Measurements from ENCODE around the gene CLDND2. TPM values are rescaled to one million over a fixed set of nuclear protein-coding genes. Genes with fewer than 3 reads are reported as not detected.

The CLDND2 gene
- total and polyA plus RNA-seq, 2 of the 8 experiments (the other 6 are each of a cell fraction or from before 2014, with no cell fraction given): 0.21 to 0.56 TPM

GRCh38 chr19:51317968-51318367 is 50.8 kb downstream of the CLDND2 start:
- no peak for FAIRE-seq
- DNase-seq (ENCODE audit: low read depth in 1 of 2, low spot score in 2 of 2): no peak
- ChIA-PET CTCF (ENCODE audit: partially characterized antibody) (interaction anchor here (0.6 to 2.2 kb wide), 7 partner anchors 9 to 340 kb away, joined by 3 to 6 read pairs (median 3); no protein-coding TSS in a partner anchor), POLR2A (ENCODE audit: partially characterized antibody) (interaction anchor here (0.6 to 2.4 kb wide), 5 partner anchors 9 to 1383 kb away, joined by 3 to 7 read pairs (median 3); no protein-coding TSS in a partner anchor)
- H4K20me1 ChIP-seq (replicated peaks in 1 of 2; ENCODE audit: control insufficient read depth in 1 of 2, insufficient read depth in 2 of 2, low read length in 2 of 2): peaks cover 4 to 28% of the 10 kb centered on the region in 2 experiments
- no peak overlapping the region for H4K8ac ChIP-seq (ENCODE audit: extremely low read depth, insufficient read depth, low read length)
- H2BK15ac ChIP-seq (ENCODE audit: low read length): no peak overlapping the region
- TF ChIP-seq RBBP5 (IDR thresholded peaks at IDR 0.05; ENCODE audit: borderline replicate concordance, low read depth, low read length): no peak
- TF ChIP-seq SP2 (IDR thresholded peaks at IDR 0.05; ENCODE audit: low read length): no peak
- TF ChIP-seq HDAC2 (IDR thresholded peaks at IDR 0.05; ENCODE audit: borderline replicate concordance in 1 of 2, low read depth in 2 of 2, low read length in 2 of 2): no peak
- no peak for TF ChIP-seq GTF2F1 (IDR thresholded peaks at IDR 0.05; ENCODE audit: borderline replicate concordance, low read depth, low read length)
- no peak for TF ChIP-seq CHD1 (IDR thresholded peaks at IDR 0.05; ENCODE audit: low read depth, low read length)
- TF ChIP-seq CEBPB (IDR thresholded peaks at IDR 0.05; ENCODE audit: low read depth, low read length): no peak
- no peak for TF ChIP-seq SIRT6 (IDR thresholded peaks at IDR 0.05; ENCODE audit: low read length)
- TF ChIP-seq USF2 (IDR thresholded peaks at IDR 0.05; ENCODE audit: low read length): no peak
- H3K79me1 ChIP-seq (ENCODE audit: low read depth, low read length): peaks cover 14% of the 10 kb centered on the region
- no peak overlapping the region for H2BK20ac ChIP-seq (ENCODE audit: low read length)
- no peak overlapping the region; the same call in 1 of the 2 replicates for H3K18ac ChIP-seq (ENCODE audit: extremely low read depth, low read length)
- no peak overlapping the region for H3K27ac ChIP-seq (ENCODE audit: low read depth, low read length)
- H3K4me1 ChIP-seq (replicated peaks in 1 of 4; ENCODE audit: control insufficient read depth in 3 of 4, insufficient read depth in 4 of 4, low read length in 3 of 4): peaks cover 0 to 5% (median 2%) of the 10 kb centered on the region in 4 experiments; a peak in 5 of 7 replicates
- H2BK120ac ChIP-seq (replicated peaks; ENCODE audit: low read depth, low read length): no peak overlapping the region
- H3K9me3 ChIP-seq (ENCODE audit: insufficient read depth in 2 of 2, low read depth in 1 of 2, low read length in 1 of 2): no peaks in the 10 kb centered on the region
- no peak overlapping the region for H2BK12ac ChIP-seq (ENCODE audit: low read depth, low read length)
- H3K4me3 ChIP-seq (ENCODE audit: extremely low read depth in 1 of 4, insufficient read depth in 2 of 4, low read depth in 3 of 4, low read length in 4 of 4): no peak overlapping the region
- no peak overlapping the region for H4K5ac ChIP-seq (ENCODE audit: insufficient read length, low read depth, low read length)
- no peak overlapping the region for H3K23ac ChIP-seq (ENCODE audit: insufficient read length)
- H2AFZ ChIP-seq (ENCODE audit: low read length): no peak overlapping the region
- H3K36me3 ChIP-seq (ENCODE audit: control insufficient read depth in 2 of 4, insufficient read depth in 4 of 4, low read length in 3 of 4): 0 out of 8 replicates have a peak, but pooled peaks cover 0 to 2% (median 0%) of the 10 kb centered on the region in 4 experiments
- H4K91ac ChIP-seq (replicated peaks; ENCODE audit: insufficient read length, low read length): no peak overlapping the region
- no peak overlapping the region for H3K9ac ChIP-seq (replicated peaks in 1 of 4; ENCODE audit: extremely low read depth in 1 of 4, low read depth in 3 of 4, low read length in 3 of 4)
- WGBS, 2 experiments (ENCODE audit: extremely low coverage in 1 of 2, insufficient coverage in 1 of 2, insufficient read length in 1 of 2, insufficient replicate concordance in 2 of 2, low coverage in 1 of 2, low lambda C conversion rate in 2 of 2, missing lambda C conversion rate in 1 of 2): 71% methylated on average over 1 of the region's 1 CpG; no CpG with 5 or more reads in 1 of the 2 experiments
- H3K79me2 ChIP-seq (ENCODE audit: control insufficient read depth in 1 of 2, insufficient read depth in 2 of 2, low read length in 2 of 2): no peaks in the 10 kb centered on the region
- H3K4me2 ChIP-seq (ENCODE audit: insufficient read depth in 1 of 2, low read depth in 2 of 2, low read length in 2 of 2): no peak overlapping the region
- peaks cover 0 to 2% (median 0%) of the 10 kb centered on the region in 4 experiments; a peak in 3 of 7 replicates for H3K27me3 ChIP-seq (replicated peaks in 1 of 4; ENCODE audit: control insufficient read depth in 3 of 4, extremely low read depth in 1 of 4, insufficient read depth in 3 of 4, low read length in 3 of 4)
- no peak overlapping the region for H2AK5ac ChIP-seq (ENCODE audit: low read depth, low read length)
- peaks cover 8% of the 10 kb centered on the region; the same call in 1 of the 2 replicates for H3K23me2 ChIP-seq (ENCODE audit: low read depth, low read length)
- no peak overlapping the region for H3K56ac ChIP-seq (replicated peaks; ENCODE audit: insufficient read length, low read depth, low read length)
- H2BK5ac ChIP-seq (ENCODE audit: low read depth, low read length): no peak overlapping the region
- H3K14ac ChIP-seq (ENCODE audit: insufficient read length): no peak overlapping the region
- H3K4ac ChIP-seq (replicated peaks; ENCODE audit: insufficient read length, low read depth, low read length): no peak overlapping the region

All from H1 (cell line).